B cell (primary cell): Measurements from ENCODE around the gene GRK6.

Experiments used
- EZH2 ChIP-seq: IDR thresholded peaks from 2 replicates; pipeline ENCODE4 v1.6.1; 2012; ENCODE audit warnings: borderline replicate concordance, low read depth, mild to moderate bottlenecking, moderate library complexity, low read length; ENCODE audit not compliant: insufficient read depth, poor library complexity, severe bottlenecking
- TF ChIP-seq, protein P1 (sequence below): fragments of 200-600 bp; IDR thresholded peaks from one replicate; pipeline ENCODE4 v1.8.0; 2022; ENCODE audit warnings: antibody characterized with exemption, mild to moderate bottlenecking

DNA sequence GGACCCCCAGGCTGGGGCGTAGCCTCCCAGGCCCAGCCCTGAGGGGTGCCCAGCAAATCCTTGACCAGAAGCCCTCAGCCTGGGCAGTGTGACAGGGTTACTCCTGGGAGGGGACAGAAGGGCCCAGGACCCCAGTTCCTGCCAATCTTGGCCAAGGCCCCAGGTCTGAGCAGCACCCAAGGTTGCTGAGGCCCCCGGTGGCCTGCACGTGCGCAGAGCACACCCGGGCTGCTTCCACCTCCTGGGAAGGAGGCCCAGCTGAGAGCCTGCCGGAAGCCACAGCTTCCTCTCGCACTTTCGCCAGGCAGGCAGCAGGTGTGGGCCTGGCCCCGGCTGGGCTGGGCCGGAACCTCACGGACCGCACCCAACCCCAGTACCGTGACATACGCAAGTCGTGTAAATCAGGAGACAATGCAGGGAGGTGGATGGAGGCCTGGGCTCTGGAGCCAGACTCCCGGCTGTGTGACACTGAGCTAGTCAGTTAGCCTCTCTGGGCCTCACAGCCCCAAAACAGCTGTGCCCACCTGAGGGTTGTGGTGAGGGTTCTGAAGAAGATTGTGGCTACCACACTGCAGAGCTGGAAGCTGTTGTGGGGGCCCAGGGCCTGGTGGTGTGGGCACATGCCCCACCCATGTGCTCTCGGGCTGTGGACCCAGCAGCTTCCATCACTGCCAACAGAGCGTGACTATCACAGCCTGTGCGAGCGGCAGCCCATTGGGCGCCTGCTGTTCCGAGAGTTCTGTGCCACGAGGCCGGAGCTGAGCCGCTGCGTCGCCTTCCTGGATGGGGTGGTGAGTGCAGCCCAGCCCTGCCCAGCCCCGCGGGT, 5.1 kb downstream of the GRK6 start:
- TF ChIP-seq, protein P1, sequence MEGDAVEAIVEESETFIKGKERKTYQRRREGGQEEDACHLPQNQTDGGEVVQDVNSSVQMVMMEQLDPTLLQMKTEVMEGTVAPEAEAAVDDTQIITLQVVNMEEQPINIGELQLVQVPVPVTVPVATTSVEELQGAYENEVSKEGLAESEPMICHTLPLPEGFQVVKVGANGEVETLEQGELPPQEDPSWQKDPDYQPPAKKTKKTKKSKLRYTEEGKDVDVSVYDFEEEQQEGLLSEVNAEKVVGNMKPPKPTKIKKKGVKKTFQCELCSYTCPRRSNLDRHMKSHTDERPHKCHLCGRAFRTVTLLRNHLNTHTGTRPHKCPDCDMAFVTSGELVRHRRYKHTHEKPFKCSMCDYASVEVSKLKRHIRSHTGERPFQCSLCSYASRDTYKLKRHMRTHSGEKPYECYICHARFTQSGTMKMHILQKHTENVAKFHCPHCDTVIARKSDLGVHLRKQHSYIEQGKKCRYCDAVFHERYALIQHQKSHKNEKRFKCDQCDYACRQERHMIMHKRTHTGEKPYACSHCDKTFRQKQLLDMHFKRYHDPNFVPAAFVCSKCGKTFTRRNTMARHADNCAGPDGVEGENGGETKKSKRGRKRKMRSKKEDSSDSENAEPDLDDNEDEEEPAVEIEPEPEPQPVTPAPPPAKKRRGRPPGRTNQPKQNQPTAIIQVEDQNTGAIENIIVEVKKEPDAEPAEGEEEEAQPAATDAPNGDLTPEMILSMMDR, result no peak
- no peak for TF ChIP-seq EZH2
